Body of pancreas (tissue), 4 donors: ENCODE measurements around the gene PRICKLE4.
"Not testable (repeated sequence)": the region's sequence is repeated elsewhere in the genome, so short reads cannot be mapped to it uniquely, and the experiment has no call there.

Source experiments
- CTCF ChIP-seq, 7 experiments: fragments of 450-650 bp in 4 of 7; fragments of 200-600 bp in 3 of 7; sonication (generic) in 3 of 7; IDR thresholded peaks; one replicate each; pipeline ENCODE4 v1.5.1; 2016 to 2019; ENCODE audit warnings: antibody characterized with exemption in 7 of 7
- POLR2A ChIP-seq, 3 donors: fragments of 450-650 bp; IDR thresholded peaks; one replicate each; pipeline ENCODE4 v1.6.1; 2016; ENCODE audit warnings: antibody characterized with exemption in 3 of 3, mild to moderate bottlenecking in 2 of 3

- TF ChIP-seq CTCF, POLR2A (IDR thresholded peaks at IDR 0.05): not testable (repeated sequence)
Measured at GRCh38 chr6:41766043-41766664, 14.4 kb upstream of the PRICKLE4 start.
